ENCODE results near the gene FAM186B. TPM values are rescaled to one million over a fixed set of nuclear protein-coding genes. Genes with fewer than 3 reads are reported as not detected.
"Not testable (repeated sequence)": the region's sequence is repeated elsewhere in the genome, so short reads cannot be mapped to it uniquely, and the experiment has no call there.

FAM186B gene
- under 1 TPM; 0.44 to 0.63 (median 0.46) TPM for total RNA-seq
- polyA plus RNA-seq = under 1 TPM; 0.04 to 1.00 (median 0.23) TPM
- long read RNA-seq, donor 1, partial matches to known transcripts = 0 of 1 reads
- long read RNA-seq, donor 1, other reads (novel, unspliced or antisense) = 1 of 1 reads
- long read RNA-seq, donor 2 = 0 reads

- H3K4me3 ChIP-seq; H3K27ac ChIP-seq; intact Hi-C loops (cut with DNase I); H3K27me3 ChIP-seq (ENCODE audit: insufficient read depth in 3 of 3, low read length in 2 of 3); ATAC-seq; H3K36me3 ChIP-seq (ENCODE audit: insufficient read depth in 1 of 2, low read depth in 1 of 2); H3K9me3 ChIP-seq; DNase-seq; H3K4me1 ChIP-seq: not testable (repeated sequence)
- 97 to 99% (median 98%) methylated on average over 3 to 4 of the region's 4 CpGs for WGBS, 3 donors
Observed at GRCh38 chr12:49605539-49605938, at the start of gene FAM186B. TSS of gene FAM186B (minus strand) at chr12:49605639. CDS start at chr12:49605477, 162 bp downstream.

- ATAC-seq (no peak), DNase-seq (no peak)
- Histone ChIP-seq H3K9me3 (no peaks in the 10 kb centered on the region), H3K4me1 (no peaks in the 10 kb centered on the region), H3K4me3 (no peak overlapping the region), H3K36me3 (ENCODE audit: insufficient read depth in 1 of 2, low read depth in 1 of 2) (peaks cover under 1 to 46% of the 10 kb centered on the region in 2 donors), H3K27ac (no peak overlapping the region), H3K27me3 (ENCODE audit: insufficient read depth in 3 of 3, low read length in 2 of 3) (no peaks in the 10 kb centered on the region)
- intact Hi-C loops (cut with DNase I) = no loop called here
- 78 to 87% (median 79%) methylated on average over 5 of the region's 5 CpGs for WGBS, 3 donors
- TF ChIP-seq CTCF (IDR thresholded peaks at IDR 0.05) = no peak
Observed at GRCh38 chr12:49654715-49655114, 49.3 kb upstream of the FAM186B start.

GRCh38 chr12:49652921-49653520 is 47.6 kb upstream of the FAM186B start:
- H3K27me3 ChIP-seq (ENCODE audit: insufficient read depth in 3 of 3, low read length in 2 of 3) = no peaks in the 10 kb centered on the region
- H3K9me3 ChIP-seq = no peaks in the 10 kb centered on the region
- DNase-seq (no peak), ATAC-seq (no peak)
- peaks cover 3 to 53% of the 10 kb centered on the region in 2 donors for H3K36me3 ChIP-seq (ENCODE audit: insufficient read depth in 1 of 2, low read depth in 1 of 2)
- WGBS, 3 donors = 91 to 94% (median 93%) methylated on average over 4 of the region's 4 CpGs
- no peak for TF ChIP-seq CTCF (IDR thresholded peaks at IDR 0.05)
- H3K27ac ChIP-seq = no peak overlapping the region
- no peaks in the 10 kb centered on the region for H3K4me1 ChIP-seq
- intact Hi-C loops (cut with DNase I) = no loop called here
- H3K4me3 ChIP-seq = no peak overlapping the region

- TF ChIP-seq CTCF (IDR thresholded peaks at IDR 0.05) = no peak
- no peaks in the 10 kb centered on the region for H3K4me1 ChIP-seq
- H3K27ac ChIP-seq = no peak overlapping the region
- ATAC-seq = no peak
- no peak overlapping the region for H3K4me3 ChIP-seq
- intact Hi-C loops (cut with DNase I) = no loop called here
- no peaks in the 10 kb centered on the region for H3K27me3 ChIP-seq (ENCODE audit: insufficient read depth in 3 of 3, low read length in 2 of 3)
- no peaks in the 10 kb centered on the region for H3K9me3 ChIP-seq
- WGBS, 3 donors = 54 to 69% (median 58%) methylated on average over 8 of the region's 8 CpGs
- peaks cover 3 to 52% of the 10 kb centered on the region in 2 donors for H3K36me3 ChIP-seq (ENCODE audit: insufficient read depth in 1 of 2, low read depth in 1 of 2)
- DNase-seq = no peak
Observed at GRCh38 chr12:49651855-49652254, 46.4 kb upstream of the FAM186B start.

GRCh38 chr12:49649892-49650291 is 44.5 kb upstream of the FAM186B start:
- H3K4me3 ChIP-seq = no peak overlapping the region
- no peak for DNase-seq
- WGBS, 3 donors = 71 to 80% (median 79%) methylated on average over 5 of the region's 5 CpGs
- no peaks in the 10 kb centered on the region for H3K9me3 ChIP-seq
- TF ChIP-seq CTCF (IDR thresholded peaks at IDR 0.05) = no peak
- H3K27ac ChIP-seq = no peak overlapping the region
- intact Hi-C loops (cut with DNase I) = no loop called here
- H3K36me3 ChIP-seq (ENCODE audit: insufficient read depth in 1 of 2, low read depth in 1 of 2) = peaks cover 3 to 68% of the 10 kb centered on the region in 2 donors
- H3K27me3 ChIP-seq (ENCODE audit: insufficient read depth in 3 of 3, low read length in 2 of 3) = no peaks in the 10 kb centered on the region
- H3K4me1 ChIP-seq = no peaks in the 10 kb centered on the region
- ATAC-seq = no peak

Measured in psoas muscle (tissue), 8 donors.